Type B pancreatic cell (in vitro differentiated cells): ENCODE data around the gene PACSIN2. TPM values are rescaled to one million over a fixed set of nuclear protein-coding genes. Genes with fewer than 3 reads are reported as not detected.

Experiments used
- DNase-seq: peaks from one replicate; pipeline ENCODE4 v3.0.0; 2021; ENCODE audit warnings: mixed read lengths; ENCODE audit not compliant: unreplicated experiment; ENCODE audit errors: extremely low spot score
- H3K27ac Mint-ChIP-seq: 2 replicates; pipeline ENCODE4 v1.8.0; 2021; ENCODE audit warnings: mild to moderate bottlenecking, mixed read lengths
- H3K27me3 Mint-ChIP-seq: 2 replicates; pipeline ENCODE4 v1.8.0; 2021; ENCODE audit warnings: mixed read lengths
- H3K36me3 Mint-ChIP-seq: 2 replicates; pipeline ENCODE4 v1.8.0; 2021; ENCODE audit warnings: mixed read lengths
- H3K4me1 Mint-ChIP-seq: one replicate; pipeline ENCODE4 v1.8.0; 2021; ENCODE audit warnings: mixed read lengths; ENCODE audit not compliant: unreplicated experiment
- H3K4me3 Mint-ChIP-seq: 2 replicates; pipeline ENCODE4 v1.8.0; 2021; ENCODE audit warnings: mild to moderate bottlenecking, mixed read lengths
- H3K9me3 Mint-ChIP-seq: 2 replicates; pipeline ENCODE4 v1.8.0; 2021; ENCODE audit warnings: mixed read lengths
- total RNA-seq: library from RNA; stranded (reverse); gene quantifications from 2 replicates; pipeline ENCODE4 v1.2.1, GENCODE V29; 2021; ENCODE audit warnings: low replicate concordance
- TF ChIP-seq, protein P1 (sequence below): fragments of 200-600 bp; sonication (generic); conservative IDR thresholded peaks from 2 replicates; pipeline ENCODE4 v1.5.0; 2021; ENCODE audit warnings: antibody characterized with exemption, mild to moderate bottlenecking

The PACSIN2 gene
- total RNA-seq, 1 donor from 2014 or later = 53.4 TPM

DNA sequence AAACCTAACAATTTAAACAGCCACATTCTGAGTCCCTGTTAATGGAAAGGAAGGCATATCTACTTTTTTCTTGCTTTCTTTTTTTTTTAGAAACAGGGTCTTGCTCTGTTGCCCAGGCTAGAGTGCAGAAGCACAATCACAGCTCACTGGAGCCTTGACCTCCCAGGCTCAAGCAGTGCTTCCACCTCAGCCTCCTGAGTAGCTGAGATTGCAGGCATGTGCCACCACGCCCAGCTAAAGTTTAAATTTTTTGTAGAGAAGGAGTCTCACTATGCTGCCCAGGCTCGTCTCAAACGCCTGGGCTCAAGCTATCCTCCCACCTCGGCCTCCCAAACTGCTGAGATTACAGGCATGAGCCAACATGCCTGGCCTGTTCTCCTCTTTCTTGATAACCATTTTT is 183.2 kb downstream of the PACSIN2 start:
- H3K36me3 Mint-ChIP-seq = peaks cover 16% of the 10 kb centered on the region
- H3K27ac Mint-ChIP-seq = no peak overlapping the region
- no peak for DNase-seq
- no peaks in the 10 kb centered on the region for H3K27me3 Mint-ChIP-seq
- H3K4me1 Mint-ChIP-seq = no peaks in the 10 kb centered on the region
- H3K4me3 Mint-ChIP-seq = no peak overlapping the region
- no peaks in the 10 kb centered on the region for H3K9me3 Mint-ChIP-seq
- TF ChIP-seq, protein P1, sequence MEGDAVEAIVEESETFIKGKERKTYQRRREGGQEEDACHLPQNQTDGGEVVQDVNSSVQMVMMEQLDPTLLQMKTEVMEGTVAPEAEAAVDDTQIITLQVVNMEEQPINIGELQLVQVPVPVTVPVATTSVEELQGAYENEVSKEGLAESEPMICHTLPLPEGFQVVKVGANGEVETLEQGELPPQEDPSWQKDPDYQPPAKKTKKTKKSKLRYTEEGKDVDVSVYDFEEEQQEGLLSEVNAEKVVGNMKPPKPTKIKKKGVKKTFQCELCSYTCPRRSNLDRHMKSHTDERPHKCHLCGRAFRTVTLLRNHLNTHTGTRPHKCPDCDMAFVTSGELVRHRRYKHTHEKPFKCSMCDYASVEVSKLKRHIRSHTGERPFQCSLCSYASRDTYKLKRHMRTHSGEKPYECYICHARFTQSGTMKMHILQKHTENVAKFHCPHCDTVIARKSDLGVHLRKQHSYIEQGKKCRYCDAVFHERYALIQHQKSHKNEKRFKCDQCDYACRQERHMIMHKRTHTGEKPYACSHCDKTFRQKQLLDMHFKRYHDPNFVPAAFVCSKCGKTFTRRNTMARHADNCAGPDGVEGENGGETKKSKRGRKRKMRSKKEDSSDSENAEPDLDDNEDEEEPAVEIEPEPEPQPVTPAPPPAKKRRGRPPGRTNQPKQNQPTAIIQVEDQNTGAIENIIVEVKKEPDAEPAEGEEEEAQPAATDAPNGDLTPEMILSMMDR = no peak

DNA sequence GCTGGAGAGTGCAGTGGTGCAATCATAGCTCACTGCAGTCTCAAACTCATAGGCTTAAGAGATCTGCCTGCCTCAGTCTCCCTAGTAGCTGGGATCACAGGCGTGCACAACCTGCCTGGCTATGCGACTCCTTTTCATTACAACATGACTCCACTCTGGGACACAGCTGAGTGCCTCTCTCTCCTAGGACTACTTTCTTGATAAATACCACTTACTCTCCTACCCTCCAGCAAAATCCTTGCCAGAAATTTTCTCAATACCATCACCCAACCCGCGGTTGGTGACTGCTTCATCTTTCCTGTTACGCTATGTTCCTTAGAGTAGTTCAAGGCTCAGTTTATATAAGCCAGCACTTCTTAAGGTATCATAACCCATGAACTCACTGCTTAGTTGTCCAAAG is 184.8 kb downstream of the PACSIN2 start:
- no peak overlapping the region for H3K27ac Mint-ChIP-seq
- H3K9me3 Mint-ChIP-seq = no peaks in the 10 kb centered on the region
- H3K4me3 Mint-ChIP-seq = no peak overlapping the region
- H3K27me3 Mint-ChIP-seq = no peaks in the 10 kb centered on the region
- peaks cover 12% of the 10 kb centered on the region for H3K36me3 Mint-ChIP-seq
- H3K4me1 Mint-ChIP-seq = no peaks in the 10 kb centered on the region
- no peak for DNase-seq
- TF ChIP-seq, protein P1 = no peak

DNA sequence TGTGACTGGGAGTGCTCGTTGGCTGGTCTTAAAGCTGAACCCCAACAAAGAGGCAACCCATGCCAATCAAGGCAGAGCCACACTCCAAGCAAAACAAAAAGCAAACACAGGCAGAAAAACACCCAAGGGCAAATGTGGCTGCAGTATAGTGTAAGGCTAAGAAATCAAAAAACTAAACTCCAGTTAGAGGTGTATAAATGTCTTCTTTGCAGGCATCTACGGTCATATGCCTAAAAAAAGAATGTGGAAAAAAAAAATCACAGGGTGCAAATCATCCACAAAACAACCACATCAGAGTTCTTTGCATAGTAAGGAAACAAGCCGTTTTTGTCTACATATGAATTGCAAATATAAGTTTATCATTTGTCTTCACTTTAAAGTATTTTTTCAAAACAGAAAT is 185.6 kb downstream of the PACSIN2 start:
- H3K4me3 Mint-ChIP-seq = no peak overlapping the region
- H3K27me3 Mint-ChIP-seq = no peaks in the 10 kb centered on the region
- TF ChIP-seq, protein P1 = no peak
- no peaks in the 10 kb centered on the region for H3K9me3 Mint-ChIP-seq
- no peak for DNase-seq
- H3K36me3 Mint-ChIP-seq = peaks cover 12% of the 10 kb centered on the region
- H3K27ac Mint-ChIP-seq = no peak overlapping the region
- H3K4me1 Mint-ChIP-seq = no peaks in the 10 kb centered on the region

DNA sequence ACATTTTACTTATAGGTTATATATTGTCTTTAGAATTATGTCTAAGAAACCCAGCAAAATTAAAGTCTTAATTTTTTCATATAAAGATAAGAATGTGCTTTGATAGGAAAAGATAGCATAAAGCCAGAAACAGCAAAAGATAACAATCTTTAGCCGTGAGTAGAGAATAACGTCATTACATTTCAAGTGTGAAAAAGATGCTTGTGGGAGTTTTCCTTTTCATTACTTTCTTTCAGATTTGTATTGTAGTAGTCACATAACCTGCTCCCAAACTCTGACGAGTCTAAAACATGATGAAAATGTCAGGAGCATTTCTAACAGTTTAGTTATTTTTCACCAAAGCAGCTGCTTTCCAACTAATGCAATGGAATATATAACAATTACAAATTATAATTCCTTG is 189.2 kb downstream of the PACSIN2 start:
- H3K4me1 Mint-ChIP-seq = no peaks in the 10 kb centered on the region
- peaks cover 22% of the 10 kb centered on the region for H3K36me3 Mint-ChIP-seq
- no peak overlapping the region for H3K27ac Mint-ChIP-seq
- no peak overlapping the region for H3K4me3 Mint-ChIP-seq
- no peak for DNase-seq
- no peaks in the 10 kb centered on the region for H3K27me3 Mint-ChIP-seq
- TF ChIP-seq, protein P1 = no peak
- H3K9me3 Mint-ChIP-seq = no peaks in the 10 kb centered on the region

DNA sequence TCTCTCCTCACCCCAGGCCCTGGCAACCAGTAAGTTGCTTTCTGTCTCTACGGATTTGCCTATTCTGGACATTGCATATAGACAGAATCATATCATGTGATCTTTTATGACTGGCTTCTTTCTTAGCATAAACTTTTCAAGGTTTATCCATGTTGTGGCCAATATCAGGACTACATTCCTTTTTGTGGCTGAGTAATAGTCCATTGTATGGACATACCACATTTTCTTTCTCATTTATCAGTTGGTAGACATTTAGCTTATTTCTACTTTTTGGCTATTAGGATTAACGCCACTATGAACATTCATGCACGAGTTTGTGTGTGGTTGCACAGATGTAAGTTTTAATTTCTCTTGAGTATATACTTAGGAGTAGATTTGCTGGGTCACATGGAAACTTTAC is 193.6 kb downstream of the PACSIN2 start:
- Mint-ChIP-seq H3K27ac (no peak overlapping the region), H3K9me3 (no peaks in the 10 kb centered on the region), H3K4me1 (peaks cover 4% of the 10 kb centered on the region), H3K36me3 (peaks cover 21% of the 10 kb centered on the region), H3K27me3 (no peaks in the 10 kb centered on the region), H3K4me3 (no peak overlapping the region)
- TF ChIP-seq, protein P1 = no peak
- DNase-seq = no peak
